Small intestine (tissue), 16 donors: ENCODE results near the gene ZNF814. TPM values are rescaled to one million over a fixed set of nuclear protein-coding genes. Genes with fewer than 3 reads are reported as not detected.
A peak's percentile ranks its signal among the peaks of the same experiment; 100 is the strongest.
"Not testable (repeated sequence)": the region's sequence is repeated elsewhere in the genome, so short reads cannot be mapped to it uniquely, and the experiment has no call there.

Experiments
- DNase-seq, 2 donors: peaks; one replicate each; pipeline versions ENCODE4 v3.0.0 to v3.0.0-alpha.2; 2013
- FAIRE-seq: peaks from 2 replicates; lab custom pipeline; 2012; peaks lifted over from hg19 to GRCh38; lab: Jason Lieb, UNC
- H3K27ac ChIP-seq, 3 donors: one replicate each; pipeline ENCODE4 v1.5.1; 2013; ENCODE audit warnings: low read length in 2 of 3, mild to moderate bottlenecking in 2 of 3, control low read depth in 1 of 3, inconsistent platforms in 1 of 3, low read depth in 1 of 3, moderate library complexity in 1 of 3
- H3K27me3 ChIP-seq, 3 donors: one replicate each; pipeline ENCODE4 v1.6.1; 2013; ENCODE audit warnings: low read length in 3 of 3, inconsistent platforms in 1 of 3; ENCODE audit not compliant: control insufficient read depth in 3 of 3, insufficient read depth in 3 of 3
- H3K36me3 ChIP-seq, 3 donors: one replicate each; pipeline ENCODE4 v1.6.1; 2013; ENCODE audit warnings: low read length in 3 of 3, inconsistent platforms in 1 of 3, low read depth in 1 of 3, mild to moderate bottlenecking in 1 of 3, moderate library complexity in 1 of 3; ENCODE audit not compliant: control insufficient read depth in 3 of 3, insufficient read depth in 2 of 3
- H3K4me1 ChIP-seq, 3 donors: one replicate each; pipeline ENCODE4 v1.6.1; 2013; ENCODE audit warnings: low read length in 2 of 3, inconsistent platforms in 1 of 3, low read depth in 1 of 3, mild to moderate bottlenecking in 1 of 3, moderate library complexity in 1 of 3; ENCODE audit not compliant: control insufficient read depth in 3 of 3, insufficient read depth in 2 of 3
- H3K4me3 ChIP-seq, 3 donors: one replicate each; pipeline ENCODE4 v1.5.1; 2013; ENCODE audit warnings: low read length in 3 of 3, control low read depth in 1 of 3, inconsistent platforms in 1 of 3, low read depth in 1 of 3, mild to moderate bottlenecking in 1 of 3, moderate library complexity in 1 of 3
- H3K9me3 ChIP-seq, 2 donors: one replicate each; pipeline ENCODE4 v1.6.1; 2013; ENCODE audit warnings: low read depth in 1 of 2, low read length in 1 of 2; ENCODE audit not compliant: control insufficient read depth in 2 of 2, insufficient read depth in 1 of 2
- whole genome bisulfite sequencing, 3 donors: extraction: QIAGEN DNeasy Blood & Tissue Kit; methylation state at CpG; one replicate each; pipeline ENCODE4 v1.1.7; 2013; 5-methylcytosine and 5-hydroxymethylcytosine counted together
- long read RNA-seq, 10 donors: transcript quantifications; one replicate each; lab custom pipeline, GENCODE V29; 2026
- polyA plus RNA-seq, 4 donors: library from polyadenylated mRNA; stranded (reverse) in 3 of 4; unstranded in 1 of 4; fragments of 200-250 nt in 3 of 4; fragments of 120-200 nt in 1 of 4; gene quantifications; one replicate each; pipeline versions ENCODE4 v1.2.1 to v1.2.3, GENCODE V29; 2013
- donor health status: healthy with polysubstance abuse.
- donor health status: control.
- donor health status: control.
- donor health status: Bipolar disorder and iron deficiency.
- donor health status: healthy.

ZNF814 gene
- polyA plus RNA-seq: 10 to 100 TPM; 11.6 to 44.8 (median 17.2) TPM
- long read RNA-seq, donor 1, transcript ZNF814-207 (1 exons, 2,496 nt): major isoform, 20 of 51 reads
- long read RNA-seq, donor 1, transcript ZNF814-208 (3 exons, 528 nt): minor isoform, 15 of 51 reads
- long read RNA-seq, donor 1, transcript ZNF814-202 (1 exons, 2,277 nt): minor isoform, 13 of 51 reads
- long read RNA-seq, donor 1, partial matches to known transcripts: 0 of 51 reads
- long read RNA-seq, donor 1, other reads (novel, unspliced or antisense): 0 of 51 reads
- long read RNA-seq, donor 2, transcript ZNF814-202 (1 exons, 2,277 nt): minor isoform, 8 of 22 reads
- long read RNA-seq, donor 2, transcript ZNF814-207 (1 exons, 2,496 nt): major isoform, 10 of 22 reads
- long read RNA-seq, donor 2, partial matches to known transcripts: 0 of 22 reads
- long read RNA-seq, donor 2, other reads (novel, unspliced or antisense): 0 of 22 reads
- long read RNA-seq, donor 3, transcript ZNF814-208 (3 exons, 528 nt): minor isoform, 5 of 63 reads
- long read RNA-seq, donor 3, transcript ZNF814-207 (1 exons, 2,496 nt): minor isoform, 24 of 63 reads
- long read RNA-seq, donor 3, transcript ZNF814-202 (1 exons, 2,277 nt): major isoform, 29 of 63 reads
- long read RNA-seq, donor 3, partial matches to known transcripts: 0 of 63 reads
- long read RNA-seq, donor 3, other reads (novel, unspliced or antisense): 0 of 63 reads
- long read RNA-seq, donor 4: 0 reads
- long read RNA-seq, donor 5, transcript ZNF814-202 (1 exons, 2,277 nt): major isoform, 11 of 40 reads
- long read RNA-seq, donor 5, transcript ZNF814-207 (1 exons, 2,496 nt): minor isoform, 6 of 40 reads
- long read RNA-seq, donor 5, partial matches to known transcripts: 20 of 40 reads
- long read RNA-seq, donor 5, other reads (novel, unspliced or antisense): 0 of 40 reads
- long read RNA-seq, donor 6, transcript ZNF814-207 (1 exons, 2,496 nt): minor isoform, 7 of 30 reads
- long read RNA-seq, donor 6, transcript ZNF814-202 (1 exons, 2,277 nt): major isoform, 16 of 30 reads
- long read RNA-seq, donor 6, partial matches to known transcripts: 0 of 30 reads
- long read RNA-seq, donor 6, other reads (novel, unspliced or antisense): 0 of 30 reads
- long read RNA-seq, donor 7, transcript ZNF814-202 (1 exons, 2,277 nt): major isoform, 15 of 25 reads
- long read RNA-seq, donor 7, transcript ZNF814-208 (3 exons, 528 nt): minor isoform, 5 of 25 reads
- long read RNA-seq, donor 7, partial matches to known transcripts: 0 of 25 reads
- long read RNA-seq, donor 7, other reads (novel, unspliced or antisense): 0 of 25 reads
- long read RNA-seq, donor 8, partial matches to known transcripts: 0 of 7 reads
- long read RNA-seq, donor 8, other reads (novel, unspliced or antisense): 0 of 7 reads
- long read RNA-seq, donor 9, transcript ZNF814-202 (1 exons, 2,277 nt): major isoform, 5 of 12 reads
- long read RNA-seq, donor 9, partial matches to known transcripts: 0 of 12 reads
- long read RNA-seq, donor 9, other reads (novel, unspliced or antisense): 0 of 12 reads
- long read RNA-seq, donor 10, transcript ZNF814-207 (1 exons, 2,496 nt): major isoform, 12 of 32 reads
- long read RNA-seq, donor 10, transcript ZNF814-202 (1 exons, 2,277 nt): minor isoform, 10 of 32 reads
- long read RNA-seq, donor 10, partial matches to known transcripts: 0 of 32 reads
- long read RNA-seq, donor 10, other reads (novel, unspliced or antisense): 0 of 32 reads

DNA sequence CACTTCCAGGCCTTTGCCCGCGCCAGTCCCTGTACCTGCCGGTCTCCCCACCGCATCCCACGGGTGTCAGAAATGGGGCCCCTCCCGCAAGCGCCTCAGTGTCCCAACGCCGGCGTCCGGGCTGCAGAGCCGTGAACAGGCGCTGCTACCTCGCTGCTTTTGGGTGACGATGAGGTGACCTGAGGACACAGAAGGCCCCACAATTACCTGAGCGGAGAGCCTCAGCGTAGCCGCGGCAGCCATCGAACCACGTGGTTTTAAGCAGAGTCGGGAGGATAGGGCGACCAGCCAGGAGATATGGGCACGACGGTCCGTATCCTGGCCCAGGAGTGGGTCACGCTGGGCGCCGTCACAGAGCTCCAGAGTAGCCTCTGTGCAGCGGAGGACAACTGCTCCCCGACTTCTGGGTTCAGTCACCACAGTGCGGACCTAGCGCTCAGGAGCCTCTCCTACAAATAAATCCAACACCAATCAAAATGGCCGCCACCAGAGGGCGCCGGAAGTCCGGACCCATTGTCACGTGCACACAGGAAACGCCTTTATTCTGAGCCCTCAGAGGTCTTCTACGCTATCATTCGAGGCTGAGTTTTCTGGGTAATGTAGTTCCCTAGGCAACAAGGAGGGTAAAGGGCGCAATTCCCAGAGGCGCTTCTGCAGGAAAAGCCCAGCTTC, at the start of gene ZNF814:
Gene ZNF814 (minus strand): TSS at position 478 of the 672 bp plus-strand sequence. CDS start 235 bp downstream, at position 243.
- H3K4me1 ChIP-seq: peaks cover 0 to 3% (median 0%) of the 10 kb centered on the region in 3 donors
- peak within 1 kb of the TSS; percentile 77 to 92 (median 89) for H3K4me3 ChIP-seq
- no peaks in the 10 kb centered on the region for H3K27me3 ChIP-seq
- FAIRE-seq (no peak), DNase-seq (peak; percentile 95)
- H3K27ac ChIP-seq: peak within 1 kb of the TSS; percentile 79 to 94 (median 84)
- WGBS, 3 donors: 1 to 2% (median 2%) methylated on average over 43 of the region's 43 CpGs
- H3K9me3 ChIP-seq: peaks cover 0 to 38% of the 10 kb centered on the region in 2 donors
- H3K36me3 ChIP-seq: peaks cover 0 to 26% (median 7%) of the 10 kb centered on the region in 3 donors

DNA sequence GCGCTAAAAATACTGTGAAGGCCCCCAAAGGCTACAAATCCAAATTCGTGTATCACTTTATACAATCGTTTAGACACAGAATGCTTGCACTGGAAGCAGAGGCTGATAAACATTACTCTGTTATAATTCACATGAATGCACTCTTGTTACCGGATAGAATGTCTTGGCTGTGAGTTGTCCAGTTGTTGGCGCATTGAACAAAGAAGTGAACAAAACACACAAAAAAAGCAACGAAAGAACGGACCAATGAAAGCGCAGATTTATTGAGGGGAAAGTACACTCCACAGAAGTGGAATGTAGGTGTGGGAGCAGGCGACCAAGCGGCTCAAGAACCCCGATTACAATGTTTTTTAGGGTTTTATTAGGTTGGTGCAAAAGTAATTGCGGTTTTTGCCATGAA, 46.9 kb upstream of the ZNF814 start:
- Histone ChIP-seq H3K27ac (no peak overlapping the region), H3K4me1 (no peaks in the 10 kb centered on the region), H3K36me3 (peaks cover under 1 to 24% (median 4%) of the 10 kb centered on the region in 3 donors), H3K9me3 (peaks cover 5 to 68% of the 10 kb centered on the region in 2 donors), H3K4me3 (no peak overlapping the region), H3K27me3 (no peaks in the 10 kb centered on the region)
- no peak for FAIRE-seq
- 88 to 93% (median 91%) methylated on average over 12 of the region's 12 CpGs for WGBS, 3 donors
- no peak for DNase-seq

DNA sequence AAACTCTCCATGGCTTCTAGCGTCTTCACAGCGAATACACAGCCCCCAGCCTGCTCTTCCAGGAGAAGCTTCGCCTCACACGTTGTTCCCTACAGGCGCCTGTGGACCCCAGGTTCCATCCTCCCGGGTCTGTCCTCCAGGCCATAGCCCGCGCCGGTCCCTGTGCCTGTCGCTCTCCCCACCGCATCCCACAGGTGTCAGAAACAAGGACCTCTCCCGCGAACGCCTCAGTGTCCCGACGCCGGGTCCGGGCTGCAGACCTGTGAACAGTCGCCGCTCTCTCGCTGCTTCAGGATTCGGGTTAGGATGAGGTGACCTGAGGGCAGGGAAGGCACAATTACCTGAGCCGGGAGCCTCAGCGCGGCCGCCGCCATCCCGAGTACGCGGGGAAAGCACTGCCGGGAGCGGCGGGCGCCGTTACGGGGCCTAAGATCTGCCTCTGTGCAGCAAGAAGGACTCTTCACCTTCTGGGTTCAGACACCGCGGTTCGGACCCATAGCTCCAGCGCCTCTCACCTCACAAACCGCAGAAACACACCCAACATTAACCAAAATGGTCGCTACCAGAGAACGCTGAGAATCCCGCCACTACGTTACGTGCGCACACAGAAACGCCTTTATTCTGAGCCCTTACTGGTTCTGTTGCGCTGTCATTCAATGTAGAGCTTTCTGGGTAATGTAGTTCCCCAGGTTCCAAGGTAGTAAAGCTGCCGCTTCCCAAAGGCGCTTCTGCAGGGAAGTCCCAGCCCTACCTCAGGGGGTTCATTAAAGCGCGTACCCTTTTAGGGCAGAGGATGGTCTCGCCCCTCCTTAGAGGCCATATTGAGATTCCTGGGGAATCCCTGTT, 46.2 kb upstream of the ZNF814 start, which contains the start of gene ZNF418:
Gene ZNF418 (minus strand): TSS at position 583 of the 846 bp plus-strand sequence. CDS start 1,580 bp downstream, outside the sequence.
- no peaks in the 10 kb centered on the region for H3K27me3 ChIP-seq
- FAIRE-seq: no peak
- 5 to 18% (median 17%) methylated on average over 54 of the region's 54 CpGs for WGBS, 3 donors
- no peaks in the 10 kb centered on the region for H3K4me1 ChIP-seq
- H3K36me3 ChIP-seq: peaks cover 0 to 25% (median 4%) of the 10 kb centered on the region in 3 donors
- peak; percentile 74 to 89 for DNase-seq
- peak within 1 kb of the TSS; percentile 47 to 82 (median 58) for H3K4me3 ChIP-seq
- H3K9me3 ChIP-seq: peaks cover 5 to 74% of the 10 kb centered on the region in 2 donors
- H3K27ac ChIP-seq: peak within 1 kb of the TSS in 2 of 3 donors; percentile 68 to 77

DNA sequence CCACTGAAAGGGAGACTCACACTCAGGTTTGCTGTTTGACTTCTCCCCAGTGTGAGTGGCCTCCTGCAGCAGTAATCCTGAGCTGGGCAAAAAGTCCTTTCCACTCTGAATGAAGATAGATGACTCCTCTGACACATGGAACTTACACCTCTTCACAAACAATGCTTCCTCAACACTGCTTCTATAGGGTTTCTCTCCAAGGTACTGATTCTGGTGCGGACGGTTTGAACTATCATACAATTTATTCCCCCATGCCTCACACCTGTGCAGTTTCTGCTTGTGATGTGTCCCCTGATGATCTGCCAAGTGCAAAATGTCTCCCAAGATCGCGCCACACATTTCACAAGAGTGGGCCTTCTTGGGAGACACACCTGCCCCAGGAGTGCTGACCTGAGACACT, 38.8 kb upstream of the ZNF814 start:
- no peak overlapping the region for H3K4me3 ChIP-seq
- 94 to 99% (median 97%) methylated on average over 4 of the region's 4 CpGs for WGBS, 3 donors
- peaks cover 0 to 93% of the 10 kb centered on the region in 2 donors for H3K9me3 ChIP-seq
- H3K27me3 ChIP-seq: no peaks in the 10 kb centered on the region
- H3K27ac ChIP-seq: no peak overlapping the region
- DNase-seq (no peak), FAIRE-seq (no peak)
- peaks cover 0 to 44% (median 0%) of the 10 kb centered on the region in 3 donors for H3K36me3 ChIP-seq
- H3K4me1 ChIP-seq: no peaks in the 10 kb centered on the region

- peak within 1 kb of the TSS; percentile 67 to 78 (median 74) for H3K27ac ChIP-seq
- H3K9me3 ChIP-seq: peaks cover 0 to 31% of the 10 kb centered on the region in 2 donors
- peak; percentile 95 for DNase-seq
- not testable (repeated sequence) for H3K27me3 ChIP-seq, H3K4me1 ChIP-seq, FAIRE-seq
- WGBS, 3 donors: 0 to 1% (median 1%) methylated on average over 39 to 51 of the region's 51 CpGs
- peaks cover 0 to 35% (median 3%) of the 10 kb centered on the region in 3 donors for H3K36me3 ChIP-seq
- peak within 1 kb of the TSS; percentile 84 to 94 (median 87) for H3K4me3 ChIP-seq
Observed at GRCh38 chr19:57916168-57916995, 27.5 kb upstream of the ZNF814 start, which contains the start of gene ZNF417. TSS of gene ZNF417 (minus strand) at chr19:57916592. CDS start at chr19:57916411, 181 bp downstream.

- no peak for FAIRE-seq
- Histone ChIP-seq H3K4me1 (peaks cover 0 to 5% (median 0%) of the 10 kb centered on the region in 3 donors), H3K27ac (peak overlapping the region in 1 of 3 donors; percentile 58), H3K27me3 (no peaks in the 10 kb centered on the region), H3K4me3 (no peak overlapping the region), H3K9me3 (peaks cover 1 to 34% of the 10 kb centered on the region in 2 donors), H3K36me3 (peaks cover 8 to 30% (median 16%) of the 10 kb centered on the region in 3 donors)
- peak; percentile 75 to 76 for DNase-seq
- 46 to 67% (median 49%) methylated on average over 3 of the region's 3 CpGs for WGBS, 3 donors
Observed at GRCh38 chr19:57914531-57914930, 25.7 kb upstream of the ZNF814 start.
